Measurements from ENCODE around the gene SLC24A5. TPM values are rescaled to one million over a fixed set of nuclear protein-coding genes. Genes with fewer than 3 reads are reported as not detected.

SLC24A5 gene
- total and polyA plus RNA-seq, 7 experiments from 2014 or later: not detected

GRCh38 chr15:48109212-48109611, 11.6 kb upstream of the SLC24A5 start:
- no peak for ATAC-seq
- Mint-ChIP-seq H3K27me3 (peaks cover 16 to 40% (median 31%) of the 10 kb centered on the region in 5 donors), H3K27ac (no peak overlapping the region), H3K4me1 (no peaks in the 10 kb centered on the region), H3K9me3 (no peaks in the 10 kb centered on the region), H3K4me3 (no peak overlapping the region), H3K36me3 (no peaks in the 10 kb centered on the region)
- H3K9me3 ChIP-seq (ENCODE audit: control insufficient read depth in 2 of 3, low read length in 3 of 3): no peaks in the 10 kb centered on the region
- ChIA-PET CTCF (no interaction called here), POLR2A (no interaction called here)
- no peak overlapping the region for H3K27ac ChIP-seq (ENCODE audit: low read depth, low read length)
- no peak for DNase-seq
- intact Hi-C loops (cut with micrococcal nuclease): no loop called here
- no peaks in the 10 kb centered on the region for H3K4me1 ChIP-seq (ENCODE audit: control insufficient read depth in 2 of 2, insufficient read depth in 2 of 2, low read length in 2 of 2)
- no peak overlapping the region for H3K4me3 ChIP-seq (ENCODE audit: low read length)
- no peaks in the 10 kb centered on the region for H3K27me3 ChIP-seq (ENCODE audit: control insufficient read depth in 2 of 2, insufficient read depth in 2 of 2, low read length in 2 of 2)
- no peaks in the 10 kb centered on the region for H3K36me3 ChIP-seq (ENCODE audit: control insufficient read depth in 2 of 3, insufficient read depth in 3 of 3, low read length in 3 of 3)

- CTCF ChIA-PET: no interaction called here
- no peak for DNase-seq
These were observed 10.8 kb upstream of the SLC24A5 start for GRCh38 chr15:48109856-48110531.

GRCh38 chr15:48112242-48112641, 8.5 kb upstream of the SLC24A5 start:
- Histone ChIP-seq H3K4me3 (ENCODE audit: low read length) (no peak overlapping the region), H3K4me1 (ENCODE audit: control insufficient read depth in 2 of 2, insufficient read depth in 2 of 2, low read length in 2 of 2) (no peaks in the 10 kb centered on the region), H3K36me3 (ENCODE audit: control insufficient read depth in 2 of 3, insufficient read depth in 3 of 3, low read length in 3 of 3) (no peaks in the 10 kb centered on the region), H3K27me3 (ENCODE audit: control insufficient read depth in 2 of 2, insufficient read depth in 2 of 2, low read length in 2 of 2) (no peaks in the 10 kb centered on the region), H3K9me3 (ENCODE audit: control insufficient read depth in 2 of 3, low read length in 3 of 3) (no peaks in the 10 kb centered on the region), H3K27ac (ENCODE audit: low read depth, low read length) (no peak overlapping the region)
- Mint-ChIP-seq H3K4me3 (no peak overlapping the region), H3K27ac (no peak overlapping the region), H3K4me1 (no peaks in the 10 kb centered on the region), H3K9me3 (peaks cover 0 to 1% (median 0%) of the 10 kb centered on the region in 11 donors), H3K27me3 (peaks cover 10 to 40% (median 30%) of the 10 kb centered on the region in 5 donors), H3K36me3 (no peaks in the 10 kb centered on the region)
- POLR2A ChIA-PET: no interaction called here
- DNase-seq: no peak
- no peak for ATAC-seq
- intact Hi-C loops (cut with micrococcal nuclease): no loop called here
- CTCF ChIA-PET: no interaction called here

More at GRCh38 chr15:48109856-48110531, 10.8 kb upstream of the SLC24A5 start:
- H3K36me3 ChIP-seq (ENCODE audit: control insufficient read depth in 2 of 3, insufficient read depth in 3 of 3, low read length in 3 of 3): no peaks in the 10 kb centered on the region
- H3K27me3 ChIP-seq (ENCODE audit: control insufficient read depth in 2 of 2, insufficient read depth in 2 of 2, low read length in 2 of 2): no peaks in the 10 kb centered on the region
- Mint-ChIP-seq H3K4me3 (no peak overlapping the region), H3K4me1 (no peaks in the 10 kb centered on the region), H3K9me3 (no peaks in the 10 kb centered on the region), H3K27me3 (peaks cover 15 to 44% (median 38%) of the 10 kb centered on the region in 5 donors), H3K27ac (no peak overlapping the region), H3K36me3 (no peaks in the 10 kb centered on the region)
- no peak for ATAC-seq
- POLR2A ChIA-PET: no interaction called here
- H3K27ac ChIP-seq (ENCODE audit: low read depth, low read length): no peak overlapping the region
- no peak overlapping the region for H3K4me3 ChIP-seq (ENCODE audit: low read length)
- intact Hi-C loops (cut with micrococcal nuclease): no loop called here
- no peaks in the 10 kb centered on the region for H3K4me1 ChIP-seq (ENCODE audit: control insufficient read depth in 2 of 2, insufficient read depth in 2 of 2, low read length in 2 of 2)
- no peaks in the 10 kb centered on the region for H3K9me3 ChIP-seq (ENCODE audit: control insufficient read depth in 2 of 3, low read length in 3 of 3)

- H3K4me3 Mint-ChIP-seq: no peak overlapping the region
- H3K4me1 Mint-ChIP-seq: peaks cover 0 to 1% (median 0%) of the 10 kb centered on the region in 7 donors
- Histone ChIP-seq H3K4me1 (ENCODE audit: control insufficient read depth in 2 of 2, insufficient read depth in 2 of 2, low read length in 2 of 2) (no peaks in the 10 kb centered on the region), H3K36me3 (ENCODE audit: control insufficient read depth in 2 of 3, insufficient read depth in 3 of 3, low read length in 3 of 3) (no peaks in the 10 kb centered on the region), H3K27ac (ENCODE audit: low read depth, low read length) (no peak overlapping the region), H3K4me3 (ENCODE audit: low read length) (no peak overlapping the region), H3K9me3 (ENCODE audit: control insufficient read depth in 2 of 3, low read length in 3 of 3) (no peaks in the 10 kb centered on the region), H3K27me3 (ENCODE audit: control insufficient read depth in 2 of 2, insufficient read depth in 2 of 2, low read length in 2 of 2) (no peaks in the 10 kb centered on the region)
- ATAC-seq: no peak
- intact Hi-C loops (cut with micrococcal nuclease): no loop called here
- H3K36me3 Mint-ChIP-seq: no peaks in the 10 kb centered on the region
- no peak for DNase-seq
- H3K27ac Mint-ChIP-seq: no peak overlapping the region
- peaks cover 9 to 26% (median 20%) of the 10 kb centered on the region in 5 donors for H3K27me3 Mint-ChIP-seq
- ChIA-PET POLR2A (no interaction called here), CTCF (no interaction called here)
- H3K9me3 Mint-ChIP-seq: peaks cover 0 to 6% (median 0%) of the 10 kb centered on the region in 11 donors
These were observed 1.5 kb upstream of the SLC24A5 start for GRCh38 chr15:48119277-48119676.

- POLR2A ChIA-PET: no interaction called here
- peaks cover 7 to 25% (median 16%) of the 10 kb centered on the region in 5 donors for H3K27me3 Mint-ChIP-seq
- CTCF ChIA-PET: no interaction called here
These were observed 1.1 kb downstream of the SLC24A5 start for GRCh38 chr15:48121849-48122248.

GRCh38 chr15:48126667-48127355, 6.0 kb downstream of the SLC24A5 start:
- H3K4me1 Mint-ChIP-seq: peaks cover 0 to 2% (median 0%) of the 10 kb centered on the region in 7 donors
- CTCF ChIA-PET: no interaction called here
- intact Hi-C loops (cut with micrococcal nuclease): no loop called here
- H3K36me3 Mint-ChIP-seq: no peaks in the 10 kb centered on the region
- peaks cover 0 to 26% (median 18%) of the 10 kb centered on the region in 5 donors for H3K27me3 Mint-ChIP-seq
- H3K27me3 ChIP-seq (ENCODE audit: control insufficient read depth in 2 of 2, insufficient read depth in 2 of 2, low read length in 2 of 2): no peaks in the 10 kb centered on the region
- DNase-seq (no peak), ATAC-seq (no peak)
- no peaks in the 10 kb centered on the region for H3K36me3 ChIP-seq (ENCODE audit: control insufficient read depth in 2 of 3, insufficient read depth in 3 of 3, low read length in 3 of 3)
- H3K27ac ChIP-seq (ENCODE audit: low read depth, low read length): no peak overlapping the region
- H3K4me3 Mint-ChIP-seq: no peak overlapping the region
- no peaks in the 10 kb centered on the region for H3K9me3 ChIP-seq (ENCODE audit: control insufficient read depth in 2 of 3, low read length in 3 of 3)
- no peaks in the 10 kb centered on the region for H3K9me3 Mint-ChIP-seq
- H3K27ac Mint-ChIP-seq: no peak overlapping the region
- no peak overlapping the region for H3K4me3 ChIP-seq (ENCODE audit: low read length)
- POLR2A ChIA-PET: no interaction called here
- no peaks in the 10 kb centered on the region for H3K4me1 ChIP-seq (ENCODE audit: control insufficient read depth in 2 of 2, insufficient read depth in 2 of 2, low read length in 2 of 2)

More at GRCh38 chr15:48121849-48122248, 1.1 kb downstream of the SLC24A5 start:
- no peak overlapping the region for H3K27ac Mint-ChIP-seq
- intact Hi-C loops (cut with micrococcal nuclease): no loop called here
- Histone ChIP-seq H3K4me1 (ENCODE audit: control insufficient read depth in 2 of 2, insufficient read depth in 2 of 2, low read length in 2 of 2) (no peaks in the 10 kb centered on the region), H3K9me3 (ENCODE audit: control insufficient read depth in 2 of 3, low read length in 3 of 3) (no peaks in the 10 kb centered on the region), H3K4me3 (ENCODE audit: low read length) (no peak overlapping the region), H3K27ac (ENCODE audit: low read depth, low read length) (no peak overlapping the region), H3K36me3 (ENCODE audit: control insufficient read depth in 2 of 3, insufficient read depth in 3 of 3, low read length in 3 of 3) (no peaks in the 10 kb centered on the region), H3K27me3 (ENCODE audit: control insufficient read depth in 2 of 2, insufficient read depth in 2 of 2, low read length in 2 of 2) (no peaks in the 10 kb centered on the region)
- H3K4me3 Mint-ChIP-seq: no peak overlapping the region
- DNase-seq (no peak), ATAC-seq (no peak)
- H3K4me1 Mint-ChIP-seq: peaks cover 0 to 1% (median 0%) of the 10 kb centered on the region in 7 donors
- peaks cover 0 to 6% (median 0%) of the 10 kb centered on the region in 11 donors for H3K9me3 Mint-ChIP-seq
- no peaks in the 10 kb centered on the region for H3K36me3 Mint-ChIP-seq

GRCh38 chr15:48131324-48131723, 10.5 kb downstream of the SLC24A5 start:
- Histone ChIP-seq H3K36me3 (ENCODE audit: control insufficient read depth in 2 of 3, insufficient read depth in 3 of 3, low read length in 3 of 3) (no peaks in the 10 kb centered on the region), H3K9me3 (ENCODE audit: control insufficient read depth in 2 of 3, low read length in 3 of 3) (no peaks in the 10 kb centered on the region), H3K27ac (ENCODE audit: low read depth, low read length) (no peak overlapping the region), H3K27me3 (ENCODE audit: control insufficient read depth in 2 of 2, insufficient read depth in 2 of 2, low read length in 2 of 2) (no peaks in the 10 kb centered on the region), H3K4me3 (ENCODE audit: low read length) (no peak overlapping the region), H3K4me1 (ENCODE audit: control insufficient read depth in 2 of 2, insufficient read depth in 2 of 2, low read length in 2 of 2) (no peaks in the 10 kb centered on the region)
- DNase-seq (no peak), ATAC-seq (no peak)
- Mint-ChIP-seq H3K27ac (no peak overlapping the region), H3K4me3 (no peak overlapping the region), H3K36me3 (no peaks in the 10 kb centered on the region), H3K4me1 (peaks cover 0 to 2% (median 0%) of the 10 kb centered on the region in 7 donors), H3K27me3 (peaks cover 0 to 15% (median 9%) of the 10 kb centered on the region in 5 donors), H3K9me3 (peaks cover 0 to 4% (median 0%) of the 10 kb centered on the region in 11 donors)
- ChIA-PET CTCF (no interaction called here), POLR2A (no interaction called here)
- intact Hi-C loops (cut with micrococcal nuclease): no loop called here

Measured in naive thymus-derived CD4-positive, alpha-beta T cell (primary cell).